PC-3 (cell line): ENCODE measurements around the gene SLC25A11. TPM values are rescaled to one million over a fixed set of nuclear protein-coding genes. Genes with fewer than 3 reads are reported as not detected.

Experiments used
- ATAC-seq: fragments of 200-7000 bp; cut with Tn5 transposase; 2 replicates; pipeline ENCODE4 v1.9.1; 2020; ENCODE audit warnings: mild to moderate bottlenecking, moderate library complexity
- BruUV-seq: library from RNA; stranded (reverse); fragments of 400-500 nt; replicated peaks from 2 replicates; lab custom pipeline; 2021; lab: Mats Ljungman, UMichigan
- CTCF ChIA-PET: fragments of 300-600 bp; sonication (Branson Sonifier 250); formaldehyde crosslinking; loops from one replicate; lab custom pipeline; 2022; ENCODE audit warnings: antibody characterized with exemption; lab: Charles Lee
- POLR2A ChIA-PET: fragments of 300-600 bp; sonication (Branson Sonifier 250); formaldehyde crosslinking; loops from one replicate; lab custom pipeline; 2022; ENCODE audit warnings: antibody characterized with exemption; ENCODE audit not compliant: unreplicated experiment; lab: Charles Lee
- DNase-seq: peaks from one replicate; pipeline ENCODE4 v3.0.0-alpha.2; 2015
- H2AFZ ChIP-seq: fragments of 300-600 bp; sonication (generic); 2 replicates; pipeline ENCODE4 v1.6.0; 2016; ENCODE audit warnings: antibody characterized with exemption, low read length
- H3F3A ChIP-seq: fragments of 300-600 bp; sonication (generic); one replicate; pipeline ENCODE4 v1.6.0; 2017; ENCODE audit warnings: antibody characterized with exemption, low read length, control low read depth, mild to moderate bottlenecking; ENCODE audit not compliant: unreplicated experiment
- H3K27ac ChIP-seq: fragments of 300-600 bp; sonication (generic); 2 replicates; pipeline ENCODE4 v1.5.1; 2016; ENCODE audit warnings: mild to moderate bottlenecking, low read length
- H3K27me3 ChIP-seq: fragments of 300-600 bp; sonication (generic); 2 replicates; pipeline ENCODE4 v1.6.1; 2016; ENCODE audit warnings: low read length, mixed read lengths
- H3K36me3 ChIP-seq: fragments of 300-600 bp; sonication (generic); 2 replicates; pipeline ENCODE4 v1.6.1; 2016; ENCODE audit warnings: low read depth, mixed run types, low read length, mixed read lengths
- H3K4me1 ChIP-seq: fragments of 300-600 bp; sonication (generic); 2 replicates; pipeline ENCODE4 v1.5.1; 2016; ENCODE audit warnings: low read length; ENCODE audit not compliant: insufficient read depth
- H3K4me2 ChIP-seq: fragments of 300-600 bp; sonication (generic); 2 replicates; pipeline ENCODE4 v1.6.0; 2016; ENCODE audit warnings: low read length
- H3K4me3 ChIP-seq: fragments of 300-600 bp; sonication (generic); 2 replicates; pipeline ENCODE4 v1.5.1; 2016; ENCODE audit warnings: mild to moderate bottlenecking, low read length, mixed read lengths
- H3K79me2 ChIP-seq: fragments of 300-600 bp; sonication (generic); 2 replicates; pipeline ENCODE4 v1.6.1; 2017; ENCODE audit warnings: low read length, mixed read lengths
- H3K9ac ChIP-seq: fragments of 300-600 bp; sonication (generic); 2 replicates; pipeline ENCODE4 v1.6.0; 2016; ENCODE audit warnings: mild to moderate bottlenecking, low read length
- H3K9me2 ChIP-seq: fragments of 300-600 bp; sonication (generic); replicated peaks from 2 replicates; pipeline ENCODE4 v1.6.1; 2016; ENCODE audit warnings: mixed run types, low read length, mixed read lengths
- H3K9me3 ChIP-seq: fragments of 300-600 bp; sonication (generic); 2 replicates; pipeline ENCODE4 v1.6.1; 2016; ENCODE audit warnings: low read length, mixed read lengths
- H4K20me1 ChIP-seq: fragments of 300-600 bp; sonication (generic); 2 replicates; pipeline ENCODE4 v1.6.1; 2016; ENCODE audit warnings: low read length, mixed read lengths
- EZH2 ChIP-seq: fragments of 300-600 bp; sonication (generic); IDR thresholded peaks from one replicate; pipeline ENCODE4 v1.6.1; 2017; ENCODE audit warnings: antibody characterized with exemption, mild to moderate bottlenecking, low read length; ENCODE audit not compliant: unreplicated experiment
- EZH2phosphoT487 ChIP-seq: fragments of 300-600 bp; sonication (generic); IDR thresholded peaks from 2 replicates; pipeline ENCODE4 v1.6.1; 2018; ENCODE audit warnings: mild to moderate bottlenecking, antibody characterized with exemption, low read length, borderline replicate concordance
- intact Hi-C: fragments of 100-400 bp; cut with micrococcal nuclease; formaldehyde crosslinking; loops from 2 replicates; pipeline ENCODE4 v1.9.0; 2023
- total RNA-seq: library from RNA; depleted of rRNA; stranded (reverse); fragments of >200 nt; gene quantifications from 2 replicates; pipeline ENCODE4 v1.2.3, GENCODE V29; 2014
- TF ChIP-seq, protein P1 (sequence below): fragments of 300-600 bp; sonication (generic); conservative IDR thresholded peaks from 2 replicates; pipeline ENCODE4 v1.5.1; 2017; ENCODE audit warnings: antibody characterized with exemption, low read depth, mild to moderate bottlenecking, low read length

SLC25A11 gene
- total RNA-seq, 1 experiment from 2014 or later = 72.1 TPM

DNA sequence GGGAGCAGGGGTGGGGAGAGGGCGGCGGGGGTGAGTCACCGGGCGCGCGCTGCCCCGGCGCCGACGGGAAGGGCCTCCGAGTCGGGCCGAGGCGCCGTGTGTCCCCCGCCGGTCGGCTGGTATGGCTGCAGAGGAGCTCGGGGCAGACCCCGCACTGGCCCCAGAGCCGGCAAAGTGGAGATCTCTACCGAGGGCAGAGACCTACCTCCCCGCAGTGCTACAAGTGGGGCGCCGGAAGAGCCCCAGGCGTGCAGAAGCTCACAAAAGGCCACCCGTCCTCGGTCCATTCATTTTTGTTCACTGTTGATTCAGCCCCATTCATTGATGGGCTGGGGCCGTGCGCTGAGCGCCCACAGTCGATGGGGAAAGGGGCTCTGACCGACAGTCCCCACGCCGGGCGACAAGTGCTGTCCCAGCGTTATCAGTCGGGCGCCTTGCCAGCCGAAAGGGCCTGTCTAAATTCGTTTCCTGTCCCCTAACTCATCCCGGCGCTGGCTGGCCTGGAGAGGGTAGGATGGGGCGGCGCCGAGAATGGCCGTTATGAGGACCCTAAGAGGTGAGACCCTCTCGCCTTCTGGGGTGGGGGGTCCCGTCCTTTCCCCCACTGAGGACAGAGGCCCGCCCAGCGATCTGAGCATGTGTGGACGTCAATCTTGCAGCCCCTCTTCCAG is 10.4 kb upstream of the SLC25A11 start:
- H3K4me2 ChIP-seq = peak overlapping the region; percentile 93
- TSS peak; percentile 70 for BruUV-seq
- TF ChIP-seq EZH2phosphoT487 = no peak
- no peak for TF ChIP-seq EZH2
- TF ChIP-seq, protein P1, sequence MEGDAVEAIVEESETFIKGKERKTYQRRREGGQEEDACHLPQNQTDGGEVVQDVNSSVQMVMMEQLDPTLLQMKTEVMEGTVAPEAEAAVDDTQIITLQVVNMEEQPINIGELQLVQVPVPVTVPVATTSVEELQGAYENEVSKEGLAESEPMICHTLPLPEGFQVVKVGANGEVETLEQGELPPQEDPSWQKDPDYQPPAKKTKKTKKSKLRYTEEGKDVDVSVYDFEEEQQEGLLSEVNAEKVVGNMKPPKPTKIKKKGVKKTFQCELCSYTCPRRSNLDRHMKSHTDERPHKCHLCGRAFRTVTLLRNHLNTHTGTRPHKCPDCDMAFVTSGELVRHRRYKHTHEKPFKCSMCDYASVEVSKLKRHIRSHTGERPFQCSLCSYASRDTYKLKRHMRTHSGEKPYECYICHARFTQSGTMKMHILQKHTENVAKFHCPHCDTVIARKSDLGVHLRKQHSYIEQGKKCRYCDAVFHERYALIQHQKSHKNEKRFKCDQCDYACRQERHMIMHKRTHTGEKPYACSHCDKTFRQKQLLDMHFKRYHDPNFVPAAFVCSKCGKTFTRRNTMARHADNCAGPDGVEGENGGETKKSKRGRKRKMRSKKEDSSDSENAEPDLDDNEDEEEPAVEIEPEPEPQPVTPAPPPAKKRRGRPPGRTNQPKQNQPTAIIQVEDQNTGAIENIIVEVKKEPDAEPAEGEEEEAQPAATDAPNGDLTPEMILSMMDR = no peak
- intact Hi-C loops = no loop called here
- no peaks in the 10 kb centered on the region for H3K27me3 ChIP-seq
- no peaks in the 10 kb centered on the region for H3K9me3 ChIP-seq
- ChIA-PET POLR2A (interaction anchor here (0.7 kb wide), 1 partner anchor 17 kb away, joined by 5 read pairs; the partner anchor contains the start of gene SPAG7), CTCF (interaction anchor here (0.6 kb wide), 1 partner anchor 11 kb away, joined by 3 read pairs; the partner anchor contains the start of gene SLC25A11)
- no peaks in the 10 kb centered on the region for H3F3A ChIP-seq
- peak overlapping the region; percentile 64 for H3K9ac ChIP-seq
- peaks cover 34% of the 10 kb centered on the region for H3K79me2 ChIP-seq
- H4K20me1 ChIP-seq = peaks cover 16% of the 10 kb centered on the region
- no peaks in the 10 kb centered on the region for H3K9me2 ChIP-seq
- peak overlapping the region; percentile 82 for H2AFZ ChIP-seq
- ATAC-seq (peak; percentile 19; the same call in 1 of the 2 replicates), DNase-seq (peak; percentile 11)
- H3K4me1 ChIP-seq = peaks cover 20% of the 10 kb centered on the region
- H3K36me3 ChIP-seq = peaks cover 14% of the 10 kb centered on the region
- H3K27ac ChIP-seq = peak overlapping the region; percentile 85
- H3K4me3 ChIP-seq = peak overlapping the region; percentile 74

DNA sequence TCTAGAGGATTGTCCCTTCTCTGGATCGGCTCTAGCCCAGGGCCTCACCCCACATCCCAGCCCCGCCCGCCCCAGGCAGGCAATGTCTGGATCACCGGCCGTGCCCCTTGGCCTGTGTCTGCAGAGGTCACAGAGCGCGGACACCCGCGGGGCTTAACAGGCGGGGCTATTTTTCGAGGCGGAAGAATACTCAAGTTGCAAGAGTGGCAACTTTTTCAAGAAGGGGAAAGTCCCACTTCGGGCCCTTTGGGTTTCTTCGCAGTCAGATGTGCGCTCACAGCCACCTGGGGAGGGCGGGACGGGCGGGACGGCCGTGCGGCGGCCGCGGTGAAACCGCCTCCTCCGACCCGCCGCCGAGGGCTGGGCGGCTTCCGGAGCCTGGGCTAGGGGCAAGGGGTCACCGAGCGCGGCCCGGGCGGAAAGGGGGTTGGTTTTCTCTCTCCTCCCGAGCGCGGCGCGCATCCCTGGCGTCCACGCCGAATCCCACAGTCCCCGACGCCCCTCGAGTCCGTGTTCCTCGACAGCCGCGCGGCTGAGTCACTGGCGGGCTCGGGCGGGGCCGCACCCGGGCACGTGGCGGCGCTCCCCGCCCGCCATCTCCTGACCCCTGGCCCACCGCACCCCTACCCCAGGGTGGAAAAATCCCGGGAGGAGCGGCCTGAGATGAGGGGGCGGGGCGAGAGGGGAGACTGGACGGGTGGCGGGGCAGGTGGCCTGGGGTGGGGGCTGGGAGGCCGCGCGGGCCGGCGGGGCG is 9.7 kb upstream of the SLC25A11 start:
- Histone ChIP-seq H4K20me1 (peaks cover 22% of the 10 kb centered on the region), H3K4me3 (peak overlapping the region; percentile 90), H3K4me2 (peak overlapping the region; percentile 98), H3K9ac (peak overlapping the region; percentile 93), H2AFZ (peak overlapping the region; percentile 72), H3K27ac (peak overlapping the region; percentile 85), H3K79me2 (peaks cover 41% of the 10 kb centered on the region), H3K9me3 (no peaks in the 10 kb centered on the region), H3K27me3 (no peaks in the 10 kb centered on the region), H3F3A (no peaks in the 10 kb centered on the region), H3K36me3 (peaks cover 19% of the 10 kb centered on the region), H3K9me2 (no peaks in the 10 kb centered on the region), H3K4me1 (peaks cover 27% of the 10 kb centered on the region)
- BruUV-seq = no TSS peak
- TF ChIP-seq EZH2 (no peak), EZH2phosphoT487 (peak; percentile 78)
- DNase-seq = peak; percentile 74
- ChIA-PET POLR2A (interaction anchor here (0.7 to 1.1 kb wide), 2 partner anchors 10 to 20 kb away, joined by 3 to 4 read pairs; partner anchors contain the start of gene SLC25A11), CTCF (no interaction called here)
- intact Hi-C loops = loop anchor here (1.0 kb wide), 1 partner anchor 18 kb away; the partner anchor contains the start of gene SPAG7
- peak; percentile 17 for ATAC-seq

DNA sequence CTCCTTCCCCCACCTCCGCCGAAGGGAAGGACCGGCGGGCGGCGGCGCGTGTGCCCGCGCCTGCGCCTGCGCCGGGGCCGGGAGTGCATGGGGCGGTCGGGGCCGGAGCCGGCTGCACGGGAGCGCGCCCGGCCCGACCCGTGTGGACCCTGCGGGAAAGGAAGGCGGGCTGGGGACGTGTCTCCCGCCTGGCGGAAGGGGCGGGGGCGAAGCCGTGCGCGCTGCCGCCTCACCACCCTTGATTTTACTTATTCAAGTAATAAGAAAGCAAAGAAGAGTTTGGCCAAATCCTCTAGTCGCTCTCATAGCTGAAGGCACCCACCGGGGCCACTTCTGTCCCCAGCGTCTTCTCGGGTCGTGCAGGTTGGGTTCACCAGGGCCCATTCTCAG is 9.1 kb upstream of the SLC25A11 start:
- peaks cover 30% of the 10 kb centered on the region for H3K4me1 ChIP-seq
- POLR2A ChIA-PET = interaction anchor here (0.7 to 1.1 kb wide), 3 partner anchors 9 to 21 kb away, joined by 3 to 4 read pairs (median 3); partner anchors contain the start of genes SLC25A11 and SPAG7

More for the DNA sequence above, 9.1 kb upstream of the SLC25A11 start:
- Histone ChIP-seq H3K9ac (peak overlapping the region; percentile 93), H3K27me3 (no peaks in the 10 kb centered on the region), H2AFZ (peak overlapping the region; percentile 84), H3K9me3 (no peaks in the 10 kb centered on the region), H4K20me1 (peaks cover 26% of the 10 kb centered on the region), H3F3A (no peaks in the 10 kb centered on the region), H3K36me3 (peaks cover 23% of the 10 kb centered on the region), H3K4me3 (peak overlapping the region; percentile 90), H3K27ac (peak overlapping the region; percentile 85), H3K4me2 (peak overlapping the region; percentile 98), H3K79me2 (peaks cover 47% of the 10 kb centered on the region), H3K9me2 (no peaks in the 10 kb centered on the region)
- CTCF ChIA-PET = no interaction called here
- TF ChIP-seq, protein P1 = no peak
- peak; percentile 89 for TF ChIP-seq EZH2phosphoT487
- DNase-seq = peak; percentile 85
- ATAC-seq = peak; percentile 55
- BruUV-seq = no TSS peak
- intact Hi-C loops = loop anchor here (1.0 kb wide), 1 partner anchor 18 kb away; the partner anchor contains the start of gene SPAG7
